ENCODE data around the gene TTC17. TPM values are rescaled to one million over a fixed set of nuclear protein-coding genes. Genes with fewer than 3 reads are reported as not detected.
A peak's percentile ranks its signal among the peaks of the same experiment; 100 is the strongest.

TTC17 gene
- polyA plus RNA-seq, 1 donor (not counting 4 experiments of a cell fraction or from before 2014, with no cell fraction given), result 53.4 TPM

GRCh38 chr11:43356336-43356735 lies 2.4 kb upstream of the TTC17 start:
- H4K20me1 ChIP-seq (ENCODE audit: control insufficient read depth, extremely low read depth, insufficient read depth, low read length), result no peaks in the 10 kb centered on the region
- DNase-seq (ENCODE audit: low read depth, low spot score), result no peak
- H3K36me3 ChIP-seq (ENCODE audit: control insufficient read depth in 2 of 2, extremely low read depth in 1 of 2, insufficient read depth in 2 of 2, low read length in 2 of 2), result no peaks in the 10 kb centered on the region
- peaks cover 22% of the 10 kb centered on the region for H3K4me1 ChIP-seq (ENCODE audit: control insufficient read depth, extremely low read depth, insufficient read depth, low read length)
- H3K4me3 ChIP-seq (ENCODE audit: control insufficient read depth in 2 of 3, extremely low read depth in 1 of 3, insufficient read depth in 2 of 3, low read depth in 1 of 3, low read length in 3 of 3), result no peak overlapping the region
- dilution Hi-C loops (cut with MboI; ENCODE audit: extremely low pct_ligation_motif_present, low sequenced_read_pairs), result no loop called here
- H2AFZ ChIP-seq (ENCODE audit: control insufficient read depth, low read length), result no peak overlapping the region
- TF ChIP-seq EZH2 (IDR thresholded peaks at IDR 0.05; ENCODE audit: low read length) (no peak), CTCF (optimal IDR thresholded peaks at IDR 0.05 in 1 of 3, IDR thresholded peaks at IDR 0.05 in 1 of 3, conservative IDR thresholded peaks at IDR 0.05 in 1 of 3; ENCODE audit: extremely low read depth in 1 of 3, insufficient read depth in 2 of 3, low read length in 3 of 3) (no peak)
- no peaks in the 10 kb centered on the region for H3K9me1 ChIP-seq (ENCODE audit: control insufficient read depth, extremely low read depth, insufficient read depth, low read length)
- H3K27ac ChIP-seq (ENCODE audit: control insufficient read depth, insufficient read depth, low read length), result no peak overlapping the region
- no peak overlapping the region for H3K4me2 ChIP-seq (ENCODE audit: control insufficient read depth, extremely low read depth, insufficient read depth, low read depth, low read length)
- H3K9me3 ChIP-seq (ENCODE audit: control insufficient read depth, low read depth, low read length), result no peaks in the 10 kb centered on the region
- peaks cover 26% of the 10 kb centered on the region for H3K79me2 ChIP-seq (ENCODE audit: control insufficient read depth, insufficient read depth, low read length)
- no peak overlapping the region for H3K9ac ChIP-seq (ENCODE audit: control insufficient read depth, extremely low read depth, insufficient read depth, low read length)
- H3K27me3 ChIP-seq (ENCODE audit: control insufficient read depth, extremely low read depth, insufficient read depth, low read length), result no peaks in the 10 kb centered on the region
- FAIRE-seq, result no peak

GRCh38 chr11:43358279-43358800 lies 380 bp upstream of the TTC17 start:
- Histone ChIP-seq H3K4me1 (ENCODE audit: control insufficient read depth, extremely low read depth, insufficient read depth, low read length) (peaks cover 22% of the 10 kb centered on the region), H3K9ac (ENCODE audit: control insufficient read depth, extremely low read depth, insufficient read depth, low read length) (peak overlapping the region; percentile 97), H3K79me2 (ENCODE audit: control insufficient read depth, insufficient read depth, low read length) (peaks cover 45% of the 10 kb centered on the region), H4K20me1 (ENCODE audit: control insufficient read depth, extremely low read depth, insufficient read depth, low read length) (no peaks in the 10 kb centered on the region), H3K36me3 (ENCODE audit: control insufficient read depth in 2 of 2, extremely low read depth in 1 of 2, insufficient read depth in 2 of 2, low read length in 2 of 2) (no peaks in the 10 kb centered on the region), H2AFZ (ENCODE audit: control insufficient read depth, low read length) (peak overlapping the region; percentile 97), H3K9me1 (ENCODE audit: control insufficient read depth, extremely low read depth, insufficient read depth, low read length) (no peaks in the 10 kb centered on the region), H3K27me3 (ENCODE audit: control insufficient read depth, extremely low read depth, insufficient read depth, low read length) (no peaks in the 10 kb centered on the region), H3K9me3 (ENCODE audit: control insufficient read depth, low read depth, low read length) (no peaks in the 10 kb centered on the region), H3K27ac (ENCODE audit: control insufficient read depth, insufficient read depth, low read length) (peak overlapping the region; percentile 89), H3K4me2 (ENCODE audit: control insufficient read depth, extremely low read depth, insufficient read depth, low read depth, low read length) (peak overlapping the region; percentile 90), H3K4me3 (ENCODE audit: control insufficient read depth in 2 of 3, extremely low read depth in 1 of 3, insufficient read depth in 2 of 3, low read depth in 1 of 3, low read length in 3 of 3) (peak overlapping the region; percentile 92 to 94 (median 92))
- dilution Hi-C loops (cut with MboI; ENCODE audit: extremely low pct_ligation_motif_present, low sequenced_read_pairs), result no loop called here
- TF ChIP-seq EZH2 (IDR thresholded peaks at IDR 0.05; ENCODE audit: low read length), result no peak
- no peak for TF ChIP-seq CTCF (optimal IDR thresholded peaks at IDR 0.05 in 1 of 3, IDR thresholded peaks at IDR 0.05 in 1 of 3, conservative IDR thresholded peaks at IDR 0.05 in 1 of 3; ENCODE audit: extremely low read depth in 1 of 3, insufficient read depth in 2 of 3, low read length in 3 of 3)
- FAIRE-seq, result no peak
- no peak for DNase-seq (ENCODE audit: low read depth, low spot score)
